IMR-90 (cell line): ENCODE measurements around the gene PLCH1. TPM values are rescaled to one million over a fixed set of nuclear protein-coding genes. Genes with fewer than 3 reads are reported as not detected.

ENCODE experiments used
- ATAC-seq: fragments of 200-7000 bp; cut with Tn5 transposase; 2 replicates; pipeline ENCODE4 v1.9.1; 2020; ENCODE audit warnings: low read depth, mild to moderate bottlenecking, moderate library complexity
- BruUV-seq: library from RNA; stranded (reverse); fragments of 400-500 nt; replicated peaks from 2 replicates; lab custom pipeline; 2021; lab: Mats Ljungman, UMichigan
- CTCF ChIA-PET: fragments of 300-600 bp; formaldehyde crosslinking; extraction: SDS; loops from one replicate; lab custom pipeline; 2021; ENCODE audit warnings: antibody characterized with exemption; lab: Yijun Ruan, JAX
- POLR2A ChIA-PET: fragments of 300-600 bp; sonication (Branson Sonifier 250); formaldehyde crosslinking; loops from one replicate; lab custom pipeline; 2022; ENCODE audit warnings: antibody characterized with exemption; ENCODE audit not compliant: unreplicated experiment; lab: Charles Lee
- DNase-seq: peaks from one replicate; pipeline ENCODE4 v3.0.0; 2013
- H2AFZ ChIP-seq: replicated peaks from 2 replicates; pipeline ENCODE3; 2013; ENCODE audit warnings: low read length, mild to moderate bottlenecking; ENCODE audit not compliant: poor library complexity
- H2AK5ac ChIP-seq: 2 replicates; pipeline ENCODE4 v1.6.1; 2013; ENCODE audit warnings: low read depth, low read length, inconsistent platforms
- H2AK9ac ChIP-seq: replicated peaks from 2 replicates; pipeline ENCODE3; 2013; ENCODE audit warnings: mild to moderate bottlenecking, low read depth, low read length, moderate library complexity; ENCODE audit not compliant: poor library complexity
- H2BK120ac ChIP-seq: 2 replicates; pipeline ENCODE4 v1.6.1; 2013; ENCODE audit warnings: low read depth, low read length, inconsistent platforms
- H2BK15ac ChIP-seq: 3 replicates; pipeline ENCODE4 v1.6.1; 2013; ENCODE audit warnings: low read depth, low read length, inconsistent platforms
- H2BK20ac ChIP-seq: 2 replicates; pipeline ENCODE4 v1.6.1; 2013; ENCODE audit warnings: low read depth, mild to moderate bottlenecking, inconsistent platforms, low read length, moderate library complexity
- H2BK5ac ChIP-seq: 2 replicates; pipeline ENCODE4 v1.6.1; 2013; ENCODE audit warnings: mild to moderate bottlenecking, low read depth, low read length, inconsistent platforms; ENCODE audit not compliant: poor library complexity, severe bottlenecking
- H3K14ac ChIP-seq: replicated peaks from 2 replicates; pipeline ENCODE4 v1.6.1; 2013; ENCODE audit warnings: low read depth, low read length, inconsistent platforms
- H3K18ac ChIP-seq: 2 replicates; pipeline ENCODE4 v1.6.1; 2013; ENCODE audit warnings: low read depth, low read length, control low read depth
- H3K23ac ChIP-seq: 2 replicates; pipeline ENCODE4 v1.6.1; 2013; ENCODE audit warnings: low read depth, low read length, inconsistent platforms
- H3K27ac ChIP-seq: 2 replicates; pipeline ENCODE4 v1.5.1; 2013; ENCODE audit warnings: mild to moderate bottlenecking, control low read depth, low read length; ENCODE audit not compliant: insufficient read depth
- H3K27me3 ChIP-seq: 2 replicates; pipeline ENCODE4 v1.6.1; 2013; ENCODE audit warnings: low read length; ENCODE audit not compliant: control insufficient read depth, insufficient read depth
- H3K36me3 ChIP-seq: 2 replicates; pipeline ENCODE4 v1.6.1; 2013; ENCODE audit warnings: low read length, mixed read lengths; ENCODE audit not compliant: control insufficient read depth, insufficient read depth
- H3K4ac ChIP-seq: 2 replicates; pipeline ENCODE4 v1.6.1; 2013; ENCODE audit warnings: low read depth, low read length, inconsistent platforms
- H3K4me1 ChIP-seq: 2 replicates; pipeline ENCODE4 v1.6.1; 2013; ENCODE audit warnings: low read length, mixed read lengths; ENCODE audit not compliant: control insufficient read depth, insufficient read depth
- H3K4me2 ChIP-seq: 2 replicates; pipeline ENCODE4 v1.6.1; 2013; ENCODE audit warnings: low read depth, mild to moderate bottlenecking, control low read depth, low read length, moderate library complexity
- H3K4me3 ChIP-seq: 2 replicates; pipeline ENCODE4 v1.5.1; 2013; ENCODE audit warnings: low read depth, mild to moderate bottlenecking, control low read depth, low read length, moderate library complexity; ENCODE audit not compliant: insufficient read depth
- H3K56ac ChIP-seq: 2 replicates; pipeline ENCODE4 v1.6.1; 2013; ENCODE audit warnings: low read length, inconsistent platforms; ENCODE audit not compliant: insufficient read depth; ENCODE audit errors: extremely low read depth
- H3K79me1 ChIP-seq, 2 experiments: 2 replicates each; pipeline ENCODE4 v1.6.1; 2013; ENCODE audit warnings: low read length in 2 of 2, inconsistent platforms in 1 of 2, low read depth in 1 of 2
- H3K9ac ChIP-seq: 2 replicates; pipeline ENCODE4 v1.6.1; 2013; ENCODE audit warnings: low read depth, low read length, control low read depth
- H3K9me1 ChIP-seq: 2 replicates; pipeline ENCODE4 v1.6.1; 2013; ENCODE audit warnings: low read length, inconsistent platforms; ENCODE audit not compliant: insufficient read depth
- H3K9me3 ChIP-seq: 2 replicates; pipeline ENCODE4 v1.6.1; 2013; ENCODE audit warnings: low read length; ENCODE audit not compliant: control insufficient read depth, insufficient read depth
- H4K20me1 ChIP-seq: 2 replicates; pipeline ENCODE4 v1.6.1; 2013; ENCODE audit warnings: low read length, inconsistent platforms; ENCODE audit not compliant: insufficient read depth
- H4K5ac ChIP-seq: 2 replicates; pipeline ENCODE4 v1.6.1; 2013; ENCODE audit warnings: mild to moderate bottlenecking, low read depth, low read length, control low read depth
- H4K8ac ChIP-seq, 2 experiments: 2 replicates each; pipeline ENCODE4 v1.6.1; 2013; ENCODE audit warnings: low read depth in 2 of 2, low read length in 2 of 2, control low read depth in 1 of 2, inconsistent platforms in 1 of 2
- H4K91ac ChIP-seq: 2 replicates; pipeline ENCODE4 v1.6.1; 2013; ENCODE audit warnings: low read depth, low read length, inconsistent platforms; ENCODE audit not compliant: insufficient read depth
- CHD1 ChIP-seq: IDR thresholded peaks from 2 replicates; pipeline ENCODE4 v1.6.1; 2012; ENCODE audit warnings: low read depth, low read length, improper control_type of control experiment
- MAFK ChIP-seq: IDR thresholded peaks from 2 replicates; pipeline ENCODE4 v1.6.1; 2012; ENCODE audit warnings: low read depth, low read length, improper control_type of control experiment
- RFX5 ChIP-seq: IDR thresholded peaks from 2 replicates; pipeline ENCODE4 v1.8.0; 2012; ENCODE audit warnings: low read depth, mild to moderate bottlenecking, low read length, moderate library complexity
- WGBS, 2 experiments: methylation state at CpG; one replicate each; pipeline versions ENCODE4 v1.1.5 to v1.1.7; 2013; ENCODE audit warnings: missing lambda C conversion rate in 2 of 2; ENCODE audit not compliant: insufficient read length in 1 of 2; ENCODE audit errors: extremely low coverage in 2 of 2; 5-methylcytosine and 5-hydroxymethylcytosine counted together
- dilution Hi-C: fragments of 300-500 bp; cut with HindIII; formaldehyde crosslinking; loops from one replicate; pipeline ENCODE4 v1.14.3; 2018; ENCODE audit warnings: low sequenced_read_pairs; ENCODE audit not compliant: unreplicated experiment
- in situ Hi-C: fragments of 300-500 bp; cut with MboI; formaldehyde crosslinking; loops from 3 replicates; pipeline ENCODE4 v1.14.3; 2019; ENCODE audit warnings: low sequenced_read_pairs, inconsistent platforms, mixed read lengths
- intact Hi-C: fragments of 100-400 bp; cut with micrococcal nuclease; formaldehyde crosslinking; loops from 2 replicates; pipeline ENCODE4 v1.10.0; 2022
- polyA plus RNA-seq, 3 experiments: library from polyadenylated mRNA; depleted of rRNA; stranded (reverse); fragments of >200 nt; gene quantifications; 2 replicates each; pipeline ENCODE4 v1.2.3, GENCODE V29; 2012; ENCODE audit warnings: low replicate concordance in 1 of 3
- total RNA-seq: library from RNA; depleted of rRNA; stranded (reverse); fragments of >200 nt; gene quantifications from 2 replicates; pipeline ENCODE4 v1.2.3, GENCODE V29; 2012

PLCH1 gene
- total and polyA plus RNA-seq, 2 of the 4 experiments (the other 2 are of a cell fraction): not detected

GRCh38 chr3:155465664-155466063 is 279.2 kb downstream of the PLCH1 start:
- Histone ChIP-seq H3K27me3 (no peaks in the 10 kb centered on the region), H3K9me1 (no peaks in the 10 kb centered on the region), H3K4me2 (no peak overlapping the region), H2AK9ac (no peak overlapping the region), H2BK15ac (no peak overlapping the region), H4K8ac (no peak overlapping the region), H3K56ac (no peak overlapping the region), H4K91ac (no peak overlapping the region), H4K20me1 (no peaks in the 10 kb centered on the region), H2BK120ac (no peak overlapping the region), H3K36me3 (no peaks in the 10 kb centered on the region), H3K4me1 (no peaks in the 10 kb centered on the region), H3K4ac (no peak overlapping the region), H3K4me3 (no peak overlapping the region), H3K14ac (no peak overlapping the region), H3K79me1 (no peaks in the 10 kb centered on the region), H2BK5ac (no peak overlapping the region), H2AFZ (no peak overlapping the region), H4K5ac (no peak overlapping the region), H3K27ac (no peak overlapping the region), H2BK20ac (no peak overlapping the region), H3K9me3 (peaks cover 7% of the 10 kb centered on the region; the same call in 1 of the 2 replicates), H2AK5ac (no peak overlapping the region), H3K9ac (no peak overlapping the region), H3K23ac (no peak overlapping the region), H3K18ac (no peak overlapping the region)
- ChIA-PET POLR2A (no interaction called here), CTCF (no interaction called here)
- WGBS, 2 experiments: 17% methylated on average over 1 of the region's 2 CpGs; no CpG with 5 or more reads in 1 of the 2 experiments
- DNase-seq (no peak), ATAC-seq (no peak)
- BruUV-seq: no TSS peak
- dilution Hi-C loops (no loop called here), intact Hi-C loops (no loop called here), in situ Hi-C loops (no loop called here)
- TF ChIP-seq MAFK (no peak), CHD1 (no peak), RFX5 (no peak)
